Kidney (tissue), 14 donors: Measurements from ENCODE around the gene PACS1. TPM values are rescaled to one million over a fixed set of nuclear protein-coding genes. Genes with fewer than 3 reads are reported as not detected.

ENCODE experiments used
- DNase-seq, 5 donors: peaks; one replicate each; pipeline ENCODE4 v3.0.0-alpha.2; 2013 to 2020
- FAIRE-seq: peaks from 2 replicates; lab custom pipeline; 2012; peaks lifted over from hg19 to GRCh38; lab: Jason Lieb, UNC
- H3K27ac ChIP-seq, 2 donors: one replicate each; pipeline ENCODE4 v1.7.0; 2013; ENCODE audit warnings: low read depth in 2 of 2, low read length in 2 of 2, inconsistent platforms in 1 of 2
- H3K27me3 ChIP-seq: one replicate; pipeline ENCODE4 v1.7.1; 2013; ENCODE audit warnings: low read length, inconsistent platforms; ENCODE audit not compliant: control insufficient read depth, insufficient read depth
- H3K36me3 ChIP-seq, 3 donors: one replicate each; pipeline versions ENCODE4 v1.7.0 to v1.7.1; 2013; ENCODE audit warnings: low read length in 3 of 3, control low read depth in 1 of 3, inconsistent platforms in 1 of 3; ENCODE audit not compliant: insufficient read depth in 3 of 3, control insufficient read depth in 2 of 3
- H3K4me1 ChIP-seq, 3 donors: one replicate each; pipeline versions ENCODE4 v1.7.0 to v1.7.1; 2013; ENCODE audit warnings: low read length in 3 of 3, inconsistent platforms in 1 of 3, low read depth in 1 of 3; ENCODE audit not compliant: control insufficient read depth in 2 of 3, insufficient read depth in 2 of 3
- H3K4me3 ChIP-seq, 3 donors: one replicate each; pipeline versions ENCODE4 v1.7.0 to v1.8.1; 2013; ENCODE audit warnings: low read length in 3 of 3, control low read depth in 1 of 3, inconsistent platforms in 1 of 3
- H3K9ac ChIP-seq, 3 donors: one replicate each; pipeline versions ENCODE4 v1.7.0 to v1.7.1; 2013; ENCODE audit warnings: low read length in 3 of 3, control low read depth in 1 of 3, inconsistent platforms in 1 of 3
- H3K9me3 ChIP-seq, 3 donors: one replicate each; pipeline versions ENCODE4 v1.7.0 to v1.7.1; 2013; ENCODE audit warnings: low read length in 3 of 3, control low read depth in 1 of 3, inconsistent platforms in 1 of 3; ENCODE audit not compliant: control insufficient read depth in 2 of 3, insufficient read depth in 1 of 3
- intact Hi-C: fragments of 100-400 bp; cut with DNase I; formaldehyde crosslinking; loops from one replicate; pipeline ENCODE4 v1.11.1; 2022
- polyA plus RNA-seq: library from polyadenylated mRNA; stranded (reverse); fragments of 350-450 nt; fragmentation: Illumina TruSeq; extraction: RNeasy Lipid Tissue Mini Kit (QIAGEN cat#74804); gene quantifications from one replicate; pipeline ENCODE4 v1.2.3, GENCODE V29; 2014; ENCODE audit warnings: low read depth, low replicate concordance; ENCODE audit not compliant: insufficient read depth
- total RNA-seq: library from RNA; stranded (reverse); fragmentation: NEBNext Ultra II Directional; extraction: Animal tissue kit (Norgen Biotek cat#: 25700); gene quantifications from one replicate; pipeline ENCODE4 v1.2.1, GENCODE V29; 2021
- TF ChIP-seq, protein P1 (sequence below): IDR thresholded peaks from 3 replicates; pipeline ENCODE4 v1.5.1; 2012; ENCODE audit warnings: mild to moderate bottlenecking, moderate library complexity, borderline replicate concordance; ENCODE audit not compliant: insufficient read depth; ENCODE audit errors: extremely low read depth
- donor health status: control.
- donor health status: control.
- donor health status: control.
- donor health status: control.
- donor health status: control.
- donor health status: DM: yes; HTN: yes; CAD: no.
- donor health status: Normal renal cell carcinoma (clear cell type).

The PACS1 gene
- total and polyA plus RNA-seq, 2 donors from 2014 or later: 23.7 to 91.8 TPM

DNA sequence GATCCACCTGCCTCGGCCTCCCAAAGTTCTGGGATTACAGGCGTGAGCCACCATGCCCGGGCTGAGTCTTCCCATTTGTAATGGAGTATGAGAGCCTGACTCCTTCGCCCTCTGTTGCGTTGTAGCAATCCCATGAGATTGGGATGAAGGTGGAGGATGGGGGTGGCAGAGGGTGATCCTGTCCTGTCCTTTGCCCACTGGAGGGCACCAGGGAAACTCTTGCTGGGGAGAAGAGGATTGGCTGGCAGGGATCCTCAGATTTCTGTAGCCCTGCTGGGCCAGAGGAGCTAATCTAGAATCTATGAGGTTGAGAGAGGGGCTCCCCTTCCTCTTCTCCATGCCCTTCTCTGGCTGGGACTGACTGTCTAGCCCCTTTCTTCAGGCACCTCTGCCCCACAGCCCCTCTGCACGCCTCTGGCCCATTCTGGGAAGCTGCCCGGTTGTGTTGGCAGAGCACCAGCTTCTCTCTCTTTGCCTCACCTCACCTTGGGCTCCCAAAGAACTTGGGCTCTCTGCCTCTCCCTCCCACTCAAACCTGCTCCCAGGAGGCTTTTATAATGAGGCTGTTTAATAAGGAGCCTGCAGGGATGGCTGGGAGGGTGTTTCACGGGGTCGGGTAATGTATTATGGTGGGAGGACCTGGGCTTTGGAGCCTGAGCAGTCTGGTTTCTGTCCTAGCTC lies 34.3 kb upstream of the PACS1 start:
- no peaks in the 10 kb centered on the region for H3K36me3 ChIP-seq
- no peaks in the 10 kb centered on the region for H3K27me3 ChIP-seq
- no peak overlapping the region for H3K4me3 ChIP-seq
- no peak overlapping the region for H3K9ac ChIP-seq
- no peaks in the 10 kb centered on the region for H3K9me3 ChIP-seq
- intact Hi-C loops: no loop called here
- no peak for FAIRE-seq
- no peak overlapping the region for H3K27ac ChIP-seq
- no peak for DNase-seq
- H3K4me1 ChIP-seq: no peaks in the 10 kb centered on the region
- TF ChIP-seq, protein P1, sequence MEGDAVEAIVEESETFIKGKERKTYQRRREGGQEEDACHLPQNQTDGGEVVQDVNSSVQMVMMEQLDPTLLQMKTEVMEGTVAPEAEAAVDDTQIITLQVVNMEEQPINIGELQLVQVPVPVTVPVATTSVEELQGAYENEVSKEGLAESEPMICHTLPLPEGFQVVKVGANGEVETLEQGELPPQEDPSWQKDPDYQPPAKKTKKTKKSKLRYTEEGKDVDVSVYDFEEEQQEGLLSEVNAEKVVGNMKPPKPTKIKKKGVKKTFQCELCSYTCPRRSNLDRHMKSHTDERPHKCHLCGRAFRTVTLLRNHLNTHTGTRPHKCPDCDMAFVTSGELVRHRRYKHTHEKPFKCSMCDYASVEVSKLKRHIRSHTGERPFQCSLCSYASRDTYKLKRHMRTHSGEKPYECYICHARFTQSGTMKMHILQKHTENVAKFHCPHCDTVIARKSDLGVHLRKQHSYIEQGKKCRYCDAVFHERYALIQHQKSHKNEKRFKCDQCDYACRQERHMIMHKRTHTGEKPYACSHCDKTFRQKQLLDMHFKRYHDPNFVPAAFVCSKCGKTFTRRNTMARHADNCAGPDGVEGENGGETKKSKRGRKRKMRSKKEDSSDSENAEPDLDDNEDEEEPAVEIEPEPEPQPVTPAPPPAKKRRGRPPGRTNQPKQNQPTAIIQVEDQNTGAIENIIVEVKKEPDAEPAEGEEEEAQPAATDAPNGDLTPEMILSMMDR: no peak

DNA sequence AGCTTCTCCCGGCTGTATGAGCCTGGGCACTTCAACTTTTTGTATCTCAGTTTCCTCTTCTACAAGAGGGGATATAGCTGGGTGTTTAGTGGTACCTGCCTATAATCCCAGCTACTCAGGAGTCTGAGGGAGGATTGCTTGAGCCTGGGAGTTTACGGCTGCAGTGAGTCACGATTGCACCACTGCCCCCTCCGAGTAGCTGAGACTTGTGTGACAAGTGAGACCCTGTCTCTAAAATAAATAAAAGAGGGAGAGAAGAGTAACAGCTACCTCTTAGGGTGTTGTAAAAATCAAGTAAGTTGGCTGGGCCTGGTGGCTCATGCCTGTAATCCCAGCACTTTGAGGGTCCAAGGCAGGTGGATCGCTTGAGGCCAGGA lies 33.8 kb upstream of the PACS1 start:
- TF ChIP-seq, protein P1: no peak
- no peak overlapping the region for H3K4me3 ChIP-seq
- DNase-seq: no peak
- intact Hi-C loops: no loop called here
- H3K36me3 ChIP-seq: no peaks in the 10 kb centered on the region
- no peaks in the 10 kb centered on the region for H3K9me3 ChIP-seq
- H3K27ac ChIP-seq: no peak overlapping the region
- no peak overlapping the region for H3K9ac ChIP-seq
- no peaks in the 10 kb centered on the region for H3K4me1 ChIP-seq
- no peaks in the 10 kb centered on the region for H3K27me3 ChIP-seq
- no peak for FAIRE-seq

DNA sequence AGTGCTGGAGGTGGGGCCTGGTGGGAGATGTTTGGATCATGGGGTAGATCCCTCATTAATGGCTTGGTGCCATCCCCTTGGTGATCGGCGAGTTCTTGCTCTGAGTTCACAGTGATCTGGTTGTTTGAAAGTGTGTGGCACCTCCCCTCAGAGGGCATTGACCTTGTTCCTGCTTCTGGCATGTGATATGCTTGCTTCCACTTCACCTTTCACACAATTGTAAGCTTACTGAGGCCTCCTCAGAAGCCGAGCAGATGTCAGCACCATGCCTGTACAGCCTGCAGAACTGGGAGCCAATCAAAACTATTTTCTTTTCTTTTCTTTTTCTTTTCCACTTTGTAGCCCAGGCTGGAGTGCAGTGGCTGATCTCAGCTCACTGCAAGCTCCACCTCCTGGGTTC lies 32.7 kb upstream of the PACS1 start:
- Histone ChIP-seq H3K9me3 (no peaks in the 10 kb centered on the region), H3K4me3 (no peak overlapping the region), H3K9ac (no peak overlapping the region), H3K36me3 (no peaks in the 10 kb centered on the region), H3K4me1 (no peaks in the 10 kb centered on the region), H3K27me3 (no peaks in the 10 kb centered on the region), H3K27ac (no peak overlapping the region)
- DNase-seq: no peak
- intact Hi-C loops: no loop called here
- TF ChIP-seq, protein P1: no peak
- FAIRE-seq: no peak

DNA sequence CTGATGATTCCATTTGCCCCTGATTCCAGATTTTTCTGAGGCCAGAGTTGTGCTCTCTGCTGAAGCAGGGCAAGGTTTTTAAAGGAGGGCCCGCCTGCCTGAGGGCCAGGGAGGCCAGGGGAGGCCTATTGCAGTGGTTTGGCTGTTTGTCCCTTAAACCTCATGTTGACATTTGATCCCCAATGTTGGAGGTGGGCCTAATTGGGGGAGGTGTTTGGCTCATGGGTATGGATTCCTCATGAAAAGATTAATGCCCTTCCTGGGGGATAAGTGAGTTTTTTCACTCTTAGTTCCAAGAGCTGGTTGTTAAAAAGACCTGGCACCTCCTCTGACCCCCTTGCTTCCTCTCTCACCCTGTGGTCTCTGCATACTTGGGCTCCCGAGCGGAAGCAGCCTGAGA lies 30.3 kb upstream of the PACS1 start:
- DNase-seq: no peak

More for the DNA sequence above, 30.3 kb upstream of the PACS1 start:
- Histone ChIP-seq H3K9me3 (no peaks in the 10 kb centered on the region), H3K36me3 (no peaks in the 10 kb centered on the region), H3K9ac (no peak overlapping the region), H3K4me1 (peaks cover 0 to 1% (median 0%) of the 10 kb centered on the region in 3 donors), H3K4me3 (no peak overlapping the region), H3K27me3 (no peaks in the 10 kb centered on the region), H3K27ac (no peak overlapping the region)
- no peak for FAIRE-seq
- intact Hi-C loops: no loop called here
- TF ChIP-seq, protein P1: no peak
